SK-N-SH treated with all-trans-retinoic acid at 6 μM for 48 hours (cell line): ENCODE data around the gene CEP250.
"Not testable (repeated sequence)": the region's sequence is repeated elsewhere in the genome, so short reads cannot be mapped to it uniquely, and the experiment has no call there.

Experiments
- ATAC-seq: fragments of 200-7000 bp; cut with Tn5 transposase; 3 replicates; pipeline ENCODE4 v1.9.1; 2020; ENCODE audit warnings: mild to moderate bottlenecking, moderate library complexity
- BACH2 ChIP-seq: fragments of 250-450 bp; sonication (Bioruptor Pico); IDR thresholded peaks from 2 replicates; pipeline ENCODE4 v1.9.0; 2021; ENCODE audit warnings: mild to moderate bottlenecking, borderline replicate concordance
- CSDC2 ChIP-seq: fragments of 250-450 bp; sonication (Bioruptor Pico); IDR thresholded peaks from 2 replicates; pipeline ENCODE4 v1.5.0; 2020; ENCODE audit warnings: mild to moderate bottlenecking, moderate library complexity
- GLIS3 ChIP-seq: fragments of 250-450 bp; sonication (Bioruptor Pico); IDR thresholded peaks from 2 replicates; pipeline ENCODE4 v1.5.0; 2020; ENCODE audit warnings: mild to moderate bottlenecking, moderate library complexity
- ISL1 ChIP-seq: fragments of 250-450 bp; sonication (Bioruptor Pico); IDR thresholded peaks from 2 replicates; pipeline ENCODE4 v2.1.2; 2022; ENCODE audit warnings: mild to moderate bottlenecking, moderate library complexity
- OSR1 ChIP-seq: fragments of 250-450 bp; sonication (Bioruptor Pico); IDR thresholded peaks from 2 replicates; pipeline ENCODE4 v1.8.0; 2022; ENCODE audit warnings: moderate library complexity, mild to moderate bottlenecking, inconsistent platforms
- POU6F1 ChIP-seq: fragments of 250-450 bp; sonication (Bioruptor Pico); IDR thresholded peaks from 2 replicates; pipeline ENCODE4 v1.8.0; 2021; ENCODE audit warnings: low read depth, mild to moderate bottlenecking, moderate library complexity, borderline replicate concordance
- PPARA ChIP-seq: fragments of 250-450 bp; sonication (Bioruptor Pico); IDR thresholded peaks from 2 replicates; pipeline ENCODE4 v1.5.0; 2020; ENCODE audit warnings: mild to moderate bottlenecking, borderline replicate concordance
- RARB ChIP-seq: fragments of 250-450 bp; sonication (Bioruptor Pico); IDR thresholded peaks from 2 replicates; pipeline ENCODE4 v1.8.0; 2021; ENCODE audit warnings: mild to moderate bottlenecking, moderate library complexity
- SNAI2 ChIP-seq: fragments of 250-450 bp; sonication (Bioruptor Pico); IDR thresholded peaks from 2 replicates; pipeline ENCODE4 v1.5.0; 2020; ENCODE audit warnings: mild to moderate bottlenecking, moderate library complexity
- TCF4 ChIP-seq: fragments of 250-450 bp; sonication (Bioruptor Pico); IDR thresholded peaks from 2 replicates; pipeline ENCODE4 v1.8.0; 2021; ENCODE audit warnings: mild to moderate bottlenecking, moderate library complexity, borderline replicate concordance
- TOX ChIP-seq: fragments of 250-450 bp; sonication (Bioruptor Pico); IDR thresholded peaks from 2 replicates; pipeline ENCODE4 v1.8.0; 2021; ENCODE audit warnings: mild to moderate bottlenecking, moderate library complexity, borderline replicate concordance
- TSHZ2 ChIP-seq: fragments of 250-450 bp; sonication (Bioruptor Pico); IDR thresholded peaks from 2 replicates; pipeline ENCODE4 v1.5.0; 2020; ENCODE audit warnings: mild to moderate bottlenecking, moderate library complexity
- ZC3H10 ChIP-seq: fragments of 250-450 bp; sonication (Bioruptor Pico); IDR thresholded peaks from 2 replicates; pipeline ENCODE4 v1.5.1; 2021; ENCODE audit warnings: mild to moderate bottlenecking, moderate library complexity
- ZFP3 ChIP-seq: fragments of 250-450 bp; sonication (Bioruptor Pico); IDR thresholded peaks from 2 replicates; pipeline ENCODE4 v1.5.0; 2020; ENCODE audit warnings: mild to moderate bottlenecking, moderate library complexity
- ZFP30 ChIP-seq: fragments of 450-650 bp; formaldehyde crosslinking; IDR thresholded peaks from 2 replicates; pipeline ENCODE4 v1.5.0; 2022; ENCODE audit warnings: mild to moderate bottlenecking, moderate library complexity
- ZNF70 ChIP-seq: fragments of 450-650 bp; formaldehyde crosslinking; IDR thresholded peaks from 2 replicates; pipeline ENCODE4 v1.5.0; 2020; ENCODE audit warnings: mild to moderate bottlenecking, moderate library complexity
- ZNF8 ChIP-seq: fragments of 450-650 bp; formaldehyde crosslinking; IDR thresholded peaks from 2 replicates; pipeline ENCODE4 v1.5.0; 2020; ENCODE audit warnings: mild to moderate bottlenecking, moderate library complexity
- TF ChIP-seq, protein P1 (sequence below): fragments of 250-450 bp; sonication (Bioruptor Pico); IDR thresholded peaks from 2 replicates; pipeline ENCODE4 v1.5.1; 2021; ENCODE audit warnings: mild to moderate bottlenecking, moderate library complexity
- TF ChIP-seq, protein P2 (sequence below): fragments of 250-450 bp; sonication (Bioruptor Pico); IDR thresholded peaks from 2 replicates; pipeline ENCODE4 v1.8.0; 2020; ENCODE audit warnings: mild to moderate bottlenecking, moderate library complexity, borderline replicate concordance
- TF ChIP-seq, protein P3 (sequence below): fragments of 250-450 bp; sonication (Bioruptor Pico); IDR thresholded peaks from 2 replicates; pipeline ENCODE4 v1.5.1; 2020; ENCODE audit warnings: low read depth, mild to moderate bottlenecking, moderate library complexity

Gene CEP250

GRCh38 chr20:35517125-35517524 is 61.7 kb downstream of the CEP250 start:
- ATAC-seq, result no peak; the same call in 2 of the 3 replicates
- no peak for TF ChIP-seq ZFP30 (CRISPR knock-in tag)
- TF ChIP-seq OSR1 (CRISPR knock-in tag), result no peak
- no peak for TF ChIP-seq POU6F1 (CRISPR knock-in tag)
- no peak for TF ChIP-seq BACH2 (CRISPR knock-in tag)
- TF ChIP-seq TSHZ2 (CRISPR knock-in tag), result no peak
- TF ChIP-seq, protein P1, sequence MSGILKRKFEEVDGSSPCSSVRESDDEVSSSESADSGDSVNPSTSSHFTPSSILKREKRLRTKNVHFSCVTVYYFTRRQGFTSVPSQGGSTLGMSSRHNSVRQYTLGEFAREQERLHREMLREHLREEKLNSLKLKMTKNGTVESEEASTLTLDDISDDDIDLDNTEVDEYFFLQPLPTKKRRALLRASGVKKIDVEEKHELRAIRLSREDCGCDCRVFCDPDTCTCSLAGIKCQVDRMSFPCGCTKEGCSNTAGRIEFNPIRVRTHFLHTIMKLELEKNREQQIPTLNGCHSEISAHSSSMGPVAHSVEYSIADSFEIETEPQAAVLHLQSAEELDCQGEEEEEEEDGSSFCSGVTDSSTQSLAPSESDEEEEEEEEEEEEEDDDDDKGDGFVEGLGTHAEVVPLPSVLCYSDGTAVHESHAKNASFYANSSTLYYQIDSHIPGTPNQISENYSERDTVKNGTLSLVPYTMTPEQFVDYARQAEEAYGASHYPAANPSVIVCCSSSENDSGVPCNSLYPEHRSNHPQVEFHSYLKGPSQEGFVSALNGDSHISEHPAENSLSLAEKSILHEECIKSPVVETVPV (CRISPR knock-in tag), result no peak
- no peak for TF ChIP-seq CSDC2 (CRISPR knock-in tag)
- no peak for TF ChIP-seq PPARA (CRISPR knock-in tag)
- TF ChIP-seq TCF4 (CRISPR knock-in tag), result no peak
- no peak for TF ChIP-seq ZNF70 (CRISPR knock-in tag)
- TF ChIP-seq GLIS3, result no peak
- TF ChIP-seq ZFP3 (CRISPR knock-in tag), result no peak

GRCh38 chr20:35517767-35518166 is 62.4 kb downstream of the CEP250 start:
- ATAC-seq, result not testable (repeated sequence)

DNA sequence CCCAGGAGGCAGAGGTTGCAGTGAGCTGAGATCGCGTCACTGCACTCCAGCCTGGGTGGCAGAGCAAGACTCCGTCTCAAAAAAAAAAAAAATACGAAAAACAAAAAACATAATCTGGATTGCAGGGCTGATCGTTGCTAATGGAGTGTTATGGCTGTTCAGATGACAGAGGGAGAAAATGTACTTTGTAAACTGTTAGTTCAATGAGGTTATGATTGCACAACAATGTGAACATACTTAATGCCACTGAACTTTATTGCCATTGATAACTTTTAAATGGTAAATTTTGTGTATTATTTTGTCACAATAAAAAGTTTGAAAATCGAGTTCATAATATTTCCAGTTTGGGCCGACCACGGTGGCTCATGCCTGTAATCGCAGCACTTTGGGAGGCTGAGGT is 63.6 kb downstream of the CEP250 start:
- no peak for ATAC-seq
- no peak for TF ChIP-seq ISL1
- no peak for TF ChIP-seq TOX (CRISPR knock-in tag)
- TF ChIP-seq ZNF8 (CRISPR knock-in tag), result no peak
- no peak for TF ChIP-seq PPARA (CRISPR knock-in tag)
- no peak for TF ChIP-seq TSHZ2 (CRISPR knock-in tag)
- TF ChIP-seq ZFP3 (CRISPR knock-in tag), result no peak
- TF ChIP-seq ZNF70 (CRISPR knock-in tag), result no peak
- no peak for TF ChIP-seq ZFP30 (CRISPR knock-in tag)
- no peak for TF ChIP-seq BACH2 (CRISPR knock-in tag)
- no peak for TF ChIP-seq POU6F1 (CRISPR knock-in tag)
- TF ChIP-seq RARB (CRISPR knock-in tag), result no peak
- TF ChIP-seq OSR1 (CRISPR knock-in tag), result no peak
- TF ChIP-seq, protein P2, sequence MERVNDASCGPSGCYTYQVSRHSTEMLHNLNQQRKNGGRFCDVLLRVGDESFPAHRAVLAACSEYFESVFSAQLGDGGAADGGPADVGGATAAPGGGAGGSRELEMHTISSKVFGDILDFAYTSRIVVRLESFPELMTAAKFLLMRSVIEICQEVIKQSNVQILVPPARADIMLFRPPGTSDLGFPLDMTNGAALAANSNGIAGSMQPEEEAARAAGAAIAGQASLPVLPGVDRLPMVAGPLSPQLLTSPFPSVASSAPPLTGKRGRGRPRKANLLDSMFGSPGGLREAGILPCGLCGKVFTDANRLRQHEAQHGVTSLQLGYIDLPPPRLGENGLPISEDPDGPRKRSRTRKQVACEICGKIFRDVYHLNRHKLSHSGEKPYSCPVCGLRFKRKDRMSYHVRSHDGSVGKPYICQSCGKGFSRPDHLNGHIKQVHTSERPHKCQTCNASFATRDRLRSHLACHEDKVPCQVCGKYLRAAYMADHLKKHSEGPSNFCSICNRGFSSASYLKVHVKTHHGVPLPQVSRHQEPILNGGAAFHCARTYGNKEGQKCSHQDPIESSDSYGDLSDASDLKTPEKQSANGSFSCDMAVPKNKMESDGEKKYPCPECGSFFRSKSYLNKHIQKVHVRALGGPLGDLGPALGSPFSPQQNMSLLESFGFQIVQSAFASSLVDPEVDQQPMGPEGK (CRISPR knock-in tag), result no peak
- TF ChIP-seq ZC3H10 (CRISPR knock-in tag), result no peak
- TF ChIP-seq SNAI2 (CRISPR knock-in tag), result no peak
- TF ChIP-seq, protein P3, sequence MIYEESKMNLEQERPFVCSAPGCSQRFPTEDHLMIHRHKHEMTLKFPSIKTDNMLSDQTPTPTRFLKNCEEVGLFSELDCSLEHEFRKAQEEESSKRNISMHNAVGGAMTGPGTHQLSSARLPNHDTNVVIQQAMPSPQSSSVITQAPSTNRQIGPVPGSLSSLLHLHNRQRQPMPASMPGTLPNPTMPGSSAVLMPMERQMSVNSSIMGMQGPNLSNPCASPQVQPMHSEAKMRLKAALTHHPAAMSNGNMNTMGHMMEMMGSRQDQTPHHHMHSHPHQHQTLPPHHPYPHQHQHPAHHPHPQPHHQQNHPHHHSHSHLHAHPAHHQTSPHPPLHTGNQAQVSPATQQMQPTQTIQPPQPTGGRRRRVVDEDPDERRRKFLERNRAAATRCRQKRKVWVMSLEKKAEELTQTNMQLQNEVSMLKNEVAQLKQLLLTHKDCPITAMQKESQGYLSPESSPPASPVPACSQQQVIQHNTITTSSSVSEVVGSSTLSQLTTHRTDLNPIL (CRISPR knock-in tag), result no peak
- TF ChIP-seq CSDC2 (CRISPR knock-in tag), result no peak
- TF ChIP-seq TCF4 (CRISPR knock-in tag), result no peak
- TF ChIP-seq, all 23 proteins: peak for 0
